ENCODE measurements around the gene SARS1.

The SARS1 gene

GRCh38 chr1:109206339-109206738 lies 7.4 kb upstream of the SARS1 start:
- TF ChIP-seq TCF12 (IDR thresholded peaks at IDR 0.05; ENCODE audit: low read depth) (no peak), USF1 (IDR thresholded peaks at IDR 0.05) (no peak), TEAD4 (IDR thresholded peaks at IDR 0.05) (no peak), NFIC (IDR thresholded peaks at IDR 0.05) (no peak), EGR1 (IDR thresholded peaks at IDR 0.05) (no peak)

GRCh38 chr1:109207467-109208103 lies 6.1 kb upstream of the SARS1 start:
- TF ChIP-seq YY1 (IDR thresholded peaks at IDR 0.05; ENCODE audit: low read depth): no peak
- TF ChIP-seq FOXM1 (IDR thresholded peaks at IDR 0.05; ENCODE audit: borderline replicate concordance, low read depth): no peak
- TF ChIP-seq ZBTB7A (IDR thresholded peaks at IDR 0.05; ENCODE audit: low read depth): no peak
- no peak for TF ChIP-seq CREB1 (IDR thresholded peaks at IDR 0.05; ENCODE audit: low read depth)
- no peak for TF ChIP-seq TAF1 (IDR thresholded peaks at IDR 0.05; ENCODE audit: low read depth)
- TF ChIP-seq USF1 (IDR thresholded peaks at IDR 0.05): no peak
- TF ChIP-seq CEBPB (IDR thresholded peaks at IDR 0.05): no peak
- TF ChIP-seq MAX (IDR thresholded peaks at IDR 0.05): no peak
- TF ChIP-seq REST (IDR thresholded peaks at IDR 0.05; ENCODE audit: low read depth): no peak
- no peak for TF ChIP-seq RAD21 (IDR thresholded peaks at IDR 0.05; ENCODE audit: low read depth)
- TF ChIP-seq TCF12 (IDR thresholded peaks at IDR 0.05; ENCODE audit: low read depth): no peak

- TF ChIP-seq FOXM1 (IDR thresholded peaks at IDR 0.05; ENCODE audit: borderline replicate concordance, low read depth) (no peak), TEAD4 (IDR thresholded peaks at IDR 0.05) (no peak), EP300 (IDR thresholded peaks at IDR 0.05; ENCODE audit: borderline replicate concordance) (no peak), USF1 (IDR thresholded peaks at IDR 0.05) (no peak), CEBPB (IDR thresholded peaks at IDR 0.05) (no peak), NFIC (IDR thresholded peaks at IDR 0.05) (no peak), EGR1 (IDR thresholded peaks at IDR 0.05) (no peak), RAD21 (IDR thresholded peaks at IDR 0.05; ENCODE audit: low read depth) (no peak), MAX (IDR thresholded peaks at IDR 0.05) (no peak), TCF12 (IDR thresholded peaks at IDR 0.05; ENCODE audit: low read depth) (no peak), CREB1 (IDR thresholded peaks at IDR 0.05; ENCODE audit: low read depth) (no peak), REST (IDR thresholded peaks at IDR 0.05; ENCODE audit: low read depth) (no peak), ZBTB7A (IDR thresholded peaks at IDR 0.05; ENCODE audit: low read depth) (no peak), YY1 (IDR thresholded peaks at IDR 0.05; ENCODE audit: low read depth) (no peak), TAF1 (IDR thresholded peaks at IDR 0.05; ENCODE audit: low read depth) (no peak)
Observed at GRCh38 chr1:109208394-109208793, 5.3 kb upstream of the SARS1 start.

DNA sequence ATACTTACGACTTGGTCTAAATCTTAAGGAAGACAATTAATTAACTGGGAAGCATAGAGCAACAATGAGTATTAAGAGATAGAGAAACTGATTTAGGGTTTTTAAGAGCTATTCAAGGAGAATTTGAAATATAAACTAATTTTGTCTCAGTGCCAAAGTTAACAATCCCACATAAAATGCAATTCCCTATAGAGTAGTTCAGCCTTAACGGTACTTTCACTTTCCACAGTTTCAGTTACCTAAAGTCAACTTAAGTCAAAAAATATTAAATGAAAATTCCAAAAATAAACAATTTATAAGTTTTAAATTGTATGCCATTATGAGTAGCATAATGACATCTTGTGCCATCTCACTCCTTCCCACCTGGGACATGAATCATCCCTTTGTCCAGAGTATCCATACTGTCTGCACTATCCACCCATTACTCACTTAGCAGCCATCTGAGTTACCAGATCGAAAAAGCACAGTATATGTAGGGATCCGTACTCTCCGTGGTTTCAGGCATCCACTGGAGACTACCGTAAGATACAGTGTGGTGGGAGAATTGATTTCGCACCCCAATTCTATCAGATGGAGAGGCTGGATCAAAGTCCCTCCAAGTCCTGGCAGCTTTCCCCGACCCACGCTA lies 4.8 kb upstream of the SARS1 start:
- no peak for TF ChIP-seq FOXM1 (IDR thresholded peaks at IDR 0.05; ENCODE audit: borderline replicate concordance, low read depth)
- no peak for TF ChIP-seq NFIC (IDR thresholded peaks at IDR 0.05)
- no peak for TF ChIP-seq TAF1 (IDR thresholded peaks at IDR 0.05; ENCODE audit: low read depth)
- TF ChIP-seq ZBTB7A (IDR thresholded peaks at IDR 0.05; ENCODE audit: low read depth): no peak
- TF ChIP-seq RAD21 (IDR thresholded peaks at IDR 0.05; ENCODE audit: low read depth): no peak
- no peak for TF ChIP-seq EP300 (IDR thresholded peaks at IDR 0.05; ENCODE audit: borderline replicate concordance)
- TF ChIP-seq MAX (IDR thresholded peaks at IDR 0.05): no peak

GRCh38 chr1:109210058-109210457 lies 3.7 kb upstream of the SARS1 start:
- TF ChIP-seq USF1 (IDR thresholded peaks at IDR 0.05) (no peak), TCF12 (IDR thresholded peaks at IDR 0.05; ENCODE audit: low read depth) (no peak), MAX (IDR thresholded peaks at IDR 0.05) (no peak), CREB1 (IDR thresholded peaks at IDR 0.05; ENCODE audit: low read depth) (no peak), REST (IDR thresholded peaks at IDR 0.05; ENCODE audit: low read depth) (no peak), FOXM1 (IDR thresholded peaks at IDR 0.05; ENCODE audit: borderline replicate concordance, low read depth) (no peak), YY1 (IDR thresholded peaks at IDR 0.05; ENCODE audit: low read depth) (no peak), NFIC (IDR thresholded peaks at IDR 0.05) (no peak), CEBPB (IDR thresholded peaks at IDR 0.05) (no peak)

All from Ishikawa (cell line).